Neutrophil (primary cell): ENCODE data around the gene HMCES.
A peak's percentile ranks its signal among the peaks of the same experiment; 100 is the strongest.

ENCODE experiments used
- H3K27ac ChIP-seq: fragments of 200-600 bp; sonication (generic); 2 replicates; pipeline ENCODE4 v1.5.1; 2016; ENCODE audit warnings: mild to moderate bottlenecking, moderate library complexity
- H3K27me3 ChIP-seq: fragments of 200-600 bp; sonication (generic); 2 replicates; pipeline ENCODE4 v1.6.0; 2016; ENCODE audit warnings: mild to moderate bottlenecking
- H3K36me3 ChIP-seq: fragments of 200-600 bp; sonication (generic); 2 replicates; pipeline ENCODE4 v1.5.1; 2017
- H3K4me1 ChIP-seq, 2 experiments: fragments of 200-600 bp in 1 of 2; sonication (generic) in 1 of 2; 1 replicate in 1 of 2; 2 replicates in 1 of 2; pipeline versions ENCODE4 v1.5.1 to v1.6.1; 2013 to 2016; ENCODE audit warnings: low read depth in 1 of 2, low read length in 1 of 2, mild to moderate bottlenecking in 1 of 2, moderate library complexity in 1 of 2; ENCODE audit not compliant: control insufficient read depth in 1 of 2, insufficient read depth in 1 of 2
- H3K4me3 ChIP-seq, 2 experiments: fragments of 200-600 bp in 1 of 2; sonication (generic) in 1 of 2; 1 replicate in 1 of 2; 2 replicates in 1 of 2; pipeline ENCODE4 v1.5.1; 2013 to 2016; ENCODE audit warnings: low read depth in 1 of 2, low read length in 1 of 2, mild to moderate bottlenecking in 1 of 2, moderate library complexity in 1 of 2
- H3K9me3 ChIP-seq: fragments of 200-600 bp; sonication (generic); 2 replicates; pipeline ENCODE4 v1.5.1; 2016
- CTCF ChIP-seq: fragments of 200-600 bp; sonication (generic); IDR thresholded peaks from 2 replicates; pipeline ENCODE4 v1.5.1; 2016; ENCODE audit warnings: antibody characterized with exemption

The HMCES gene

GRCh38 chr3:129234441-129234840 lies 44.2 kb upstream of the HMCES start:
- peak overlapping the region; percentile 98 for H3K27ac ChIP-seq
- H3K4me1 ChIP-seq, result peaks cover 80 to 95% of the 10 kb centered on the region in 2 experiments
- no peak for TF ChIP-seq CTCF
- peak overlapping the region; percentile 45 to 52 for H3K4me3 ChIP-seq
- H3K9me3 ChIP-seq, result no peaks in the 10 kb centered on the region
- no peaks in the 10 kb centered on the region for H3K27me3 ChIP-seq
- peaks cover 29% of the 10 kb centered on the region for H3K36me3 ChIP-seq

GRCh38 chr3:129235344-129235917 lies 43.2 kb upstream of the HMCES start:
- Histone ChIP-seq H3K36me3 (peaks cover 35% of the 10 kb centered on the region), H3K27me3 (no peaks in the 10 kb centered on the region), H3K27ac (peak overlapping the region; percentile 98), H3K9me3 (no peaks in the 10 kb centered on the region), H3K4me3 (peak overlapping the region; percentile 45 to 52), H3K4me1 (peaks cover 84 to 95% of the 10 kb centered on the region in 2 experiments)
- no peak for TF ChIP-seq CTCF

GRCh38 chr3:129238945-129239705 lies 39.5 kb upstream of the HMCES start:
- Histone ChIP-seq H3K9me3 (no peaks in the 10 kb centered on the region), H3K36me3 (peaks cover 42% of the 10 kb centered on the region), H3K4me3 (peak overlapping the region; percentile 44 to 54), H3K4me1 (peaks cover 62 to 68% of the 10 kb centered on the region in 2 experiments), H3K27ac (peak overlapping the region; percentile 98), H3K27me3 (no peaks in the 10 kb centered on the region)
- no peak for TF ChIP-seq CTCF

- H3K4me1 ChIP-seq, result peaks cover 53 to 60% of the 10 kb centered on the region in 2 experiments
- peak overlapping the region; percentile 44 to 54 for H3K4me3 ChIP-seq
- TF ChIP-seq CTCF, result no peak
- no peaks in the 10 kb centered on the region for H3K9me3 ChIP-seq
- H3K27ac ChIP-seq, result peak overlapping the region; percentile 98
- H3K27me3 ChIP-seq, result no peaks in the 10 kb centered on the region
- H3K36me3 ChIP-seq, result peaks cover 42% of the 10 kb centered on the region
Measured at GRCh38 chr3:129239991-129240390, 38.7 kb upstream of the HMCES start.

- Histone ChIP-seq H3K27me3 (no peaks in the 10 kb centered on the region), H3K9me3 (no peaks in the 10 kb centered on the region), H3K4me1 (peaks cover 52 to 60% of the 10 kb centered on the region in 2 experiments), H3K4me3 (peak overlapping the region in 1 of 2 experiments; percentile 54), H3K36me3 (peaks cover 42% of the 10 kb centered on the region), H3K27ac (peak overlapping the region; percentile 98)
- no peak for TF ChIP-seq CTCF
Measured at GRCh38 chr3:129240436-129240835, 38.2 kb upstream of the HMCES start.
